Stimulated activated CD4-positive, alpha-beta T cell treated with anti-CD3 and anti-CD28 coated beads, TNF-alpha, amount 100 ng/mL, for 24 hours (primary cell): ENCODE results near the gene TNS1.
"Not testable (repeated sequence)": the region's sequence is repeated elsewhere in the genome, so short reads cannot be mapped to it uniquely, and the experiment has no call there.

Experiments used
- DNase-seq, 3 experiments: peaks; one replicate each; pipeline ENCODE4 v3.0.0-alpha.2; 2020; ENCODE audit warnings: low read depth in 3 of 3

The TNS1 gene

DNA sequence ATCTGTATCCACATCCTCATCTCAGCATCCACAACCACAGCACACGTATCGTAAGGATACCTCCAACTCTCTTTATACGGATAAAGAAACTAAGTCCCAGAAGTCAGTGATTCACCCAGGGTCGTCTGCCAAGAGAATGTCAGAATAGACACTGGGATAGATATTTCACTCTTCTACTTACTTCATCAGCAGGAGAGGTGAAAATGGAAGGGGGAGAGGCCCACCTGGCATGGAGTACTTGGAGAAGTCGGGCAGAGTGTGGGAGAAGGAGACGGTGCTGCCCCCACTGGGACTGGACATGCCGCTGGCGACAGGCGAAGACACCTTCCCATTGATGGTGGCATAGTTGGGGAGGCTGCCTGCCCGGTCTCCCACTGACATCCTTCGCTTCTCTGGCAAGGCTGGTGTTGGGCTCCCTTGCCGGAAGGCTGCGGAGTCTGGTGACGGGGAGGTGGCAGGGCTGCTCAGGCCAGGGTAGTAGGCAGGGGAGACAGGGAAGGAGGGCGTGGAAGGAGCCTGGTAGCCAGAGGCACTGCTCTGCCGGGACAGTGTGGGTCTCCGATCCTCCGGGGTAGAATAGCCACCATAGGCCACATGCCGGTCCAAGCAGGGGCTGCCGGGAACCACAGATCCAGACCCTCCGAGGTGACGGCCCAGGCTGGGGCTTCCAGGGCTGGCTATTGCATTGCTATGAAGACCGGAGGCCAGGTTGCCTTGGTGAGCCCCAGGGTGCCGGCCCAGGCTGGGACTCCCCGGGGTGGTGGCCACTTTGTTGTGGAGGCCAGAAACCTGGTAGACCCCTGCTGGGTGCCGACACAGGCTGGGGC lies 185.1 kb downstream of the TNS1 start:
- no peak for DNase-seq

DNA sequence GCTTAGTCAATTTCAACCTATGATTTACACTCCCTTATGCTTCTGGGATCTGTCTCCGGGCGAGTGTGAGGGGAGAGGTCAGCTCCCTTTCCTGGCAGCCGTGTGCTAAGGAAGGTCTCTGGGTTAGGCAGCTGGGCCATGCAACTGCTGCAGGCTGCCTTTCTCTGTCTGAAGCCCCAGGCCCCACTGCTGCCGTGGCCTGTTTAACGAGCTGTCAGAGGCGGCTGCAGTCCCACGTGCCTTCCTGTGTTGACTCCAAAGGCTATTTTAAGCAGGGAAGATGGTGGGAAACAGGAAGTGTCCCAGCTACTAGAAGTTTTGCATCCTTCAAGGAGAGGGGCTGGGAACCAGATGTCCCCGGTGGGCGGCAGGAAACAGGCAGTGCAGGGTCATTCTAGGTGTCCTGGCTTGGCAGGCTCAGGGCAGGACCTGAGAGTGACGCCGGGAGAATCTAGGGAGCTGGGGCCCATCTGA lies 186.4 kb downstream of the TNS1 start:
- DNase-seq = no peak

DNA sequence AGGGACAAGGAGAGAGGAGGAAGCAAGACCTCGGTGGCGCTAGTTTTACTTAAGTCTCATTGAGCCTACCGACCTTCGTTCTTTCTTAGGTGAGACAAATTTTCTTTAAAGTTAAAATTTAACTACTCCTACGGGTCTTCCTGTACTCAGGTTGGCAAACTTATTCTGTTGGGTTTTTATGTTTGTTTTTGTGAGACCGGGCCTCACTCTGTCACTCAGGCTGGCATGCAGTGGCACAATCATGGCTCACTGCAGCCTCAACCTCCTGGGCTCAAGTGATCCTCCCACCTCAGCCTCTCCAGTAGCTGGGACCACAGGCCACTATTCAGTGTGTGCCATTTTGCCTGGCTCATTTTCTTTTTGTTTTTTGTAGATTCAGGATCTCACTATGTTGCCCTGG lies 189.0 kb downstream of the TNS1 start:
- no peak for DNase-seq

DNA sequence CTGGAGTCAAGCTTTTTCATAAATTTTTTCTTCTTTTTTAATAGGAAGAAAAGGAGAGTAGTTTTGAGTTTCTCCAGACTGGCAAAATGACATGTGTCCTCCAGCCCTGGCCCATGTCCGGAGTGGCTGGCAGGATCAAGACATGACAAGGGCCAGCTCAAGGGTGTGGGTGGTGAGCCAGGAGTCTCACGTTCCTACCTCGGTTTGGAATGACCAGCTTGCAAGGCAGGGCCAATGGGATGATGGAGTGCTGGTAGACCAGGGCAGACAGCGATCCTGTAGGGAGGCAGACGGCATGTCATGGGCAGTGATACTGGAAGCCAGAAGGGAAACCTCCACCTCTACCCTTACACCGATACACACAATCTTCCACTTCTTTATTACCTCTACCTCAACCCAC lies 190.6 kb downstream of the TNS1 start:
- DNase-seq = no peak

DNA sequence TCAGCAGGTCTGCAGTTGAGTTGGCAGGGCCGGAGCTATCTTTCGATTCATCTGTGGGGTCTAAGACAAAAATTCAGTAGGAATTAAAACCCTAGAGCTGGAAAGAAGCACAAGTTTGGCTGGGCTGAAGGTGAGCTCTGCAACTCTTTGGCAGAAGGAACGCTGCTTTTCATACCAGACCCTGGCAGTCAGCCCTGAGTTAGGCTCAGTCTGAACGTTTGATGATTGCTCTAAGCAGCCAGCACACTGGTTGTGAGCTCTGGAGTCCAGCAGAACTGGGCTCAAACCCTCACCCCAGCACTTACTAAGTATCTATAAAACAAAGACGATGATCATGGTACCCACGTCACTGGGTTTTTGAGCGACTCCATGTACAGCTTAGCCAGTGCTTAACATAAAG lies 192.5 kb downstream of the TNS1 start:
- no peak for DNase-seq

DNA sequence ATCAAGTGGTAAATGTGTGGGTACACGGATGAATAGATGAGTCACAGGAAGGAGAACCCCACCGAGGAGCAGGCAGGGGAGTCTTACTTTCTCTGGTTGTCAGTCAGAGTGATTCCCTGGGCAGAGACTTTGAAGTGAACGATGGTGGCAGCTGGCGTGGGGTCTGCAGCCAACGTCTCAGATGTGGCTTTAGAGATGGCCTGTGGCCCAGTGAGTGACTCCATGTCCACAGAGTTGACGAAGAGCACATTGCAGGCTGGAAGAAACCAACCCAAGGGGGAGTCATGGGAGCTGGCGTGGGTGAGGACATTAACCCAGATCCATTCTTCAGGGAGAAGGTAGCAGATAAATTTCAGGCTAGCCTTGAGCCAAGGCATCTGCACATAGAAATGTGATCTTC lies 193.1 kb downstream of the TNS1 start:
- DNase-seq = no peak

DNA sequence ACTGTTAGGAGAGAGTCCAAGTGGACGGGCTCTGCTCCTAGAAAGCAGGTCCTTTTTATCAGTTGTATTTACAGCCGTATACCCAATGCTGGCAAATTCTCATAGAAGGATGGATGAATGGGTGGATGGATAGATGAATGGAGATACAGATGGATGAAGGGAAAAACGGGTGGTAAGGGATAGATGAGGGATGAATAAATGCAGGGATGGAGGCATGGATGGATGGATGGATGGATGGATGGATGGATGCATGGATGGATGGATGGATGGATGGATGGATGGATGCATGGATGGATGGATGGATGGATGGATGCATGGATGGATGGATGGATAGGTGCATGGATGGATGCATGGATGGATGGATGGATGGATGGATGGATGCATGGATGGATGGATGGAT lies 193.8 kb downstream of the TNS1 start:
- DNase-seq = not testable (repeated sequence)

DNA sequence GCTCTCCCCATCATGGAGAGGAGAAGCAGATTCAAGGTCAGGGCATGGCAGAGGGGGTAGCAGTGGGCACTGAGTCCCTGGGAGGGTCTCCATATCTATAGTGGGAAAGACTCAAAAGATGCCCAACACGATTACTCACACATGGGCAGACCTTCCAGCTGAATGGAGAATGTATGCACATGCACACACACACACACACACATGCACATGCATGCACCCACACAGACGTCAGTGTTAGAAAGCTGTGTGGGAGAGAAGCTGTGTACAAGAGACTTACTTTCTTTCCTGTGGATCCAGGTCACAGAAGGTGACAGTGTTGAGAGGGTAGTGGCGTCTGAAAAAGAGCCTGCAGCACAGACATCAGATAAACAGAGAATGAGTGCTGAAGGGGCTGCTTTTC lies 194.5 kb downstream of the TNS1 start:
- no peak for DNase-seq

DNA sequence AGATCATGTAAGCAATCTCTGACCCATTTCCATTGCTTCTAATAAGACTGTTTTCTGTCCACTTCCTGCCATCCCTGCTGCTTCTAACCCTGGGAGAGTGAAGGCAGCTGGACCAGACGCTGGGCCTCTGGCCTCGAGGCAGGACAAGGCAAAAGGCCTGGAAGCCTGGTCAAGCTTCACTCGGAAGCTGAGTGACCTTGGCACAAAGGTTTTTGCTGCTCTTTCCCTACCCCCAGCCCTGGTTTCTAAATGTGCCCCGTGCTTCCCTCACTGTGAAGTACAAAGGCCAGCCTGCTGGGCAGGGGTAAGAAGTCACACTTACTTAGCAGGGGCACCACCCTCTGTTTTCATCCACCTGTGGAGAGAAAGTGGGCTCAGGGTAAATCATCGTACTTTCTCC lies 195.0 kb downstream of the TNS1 start:
- DNase-seq = no peak

DNA sequence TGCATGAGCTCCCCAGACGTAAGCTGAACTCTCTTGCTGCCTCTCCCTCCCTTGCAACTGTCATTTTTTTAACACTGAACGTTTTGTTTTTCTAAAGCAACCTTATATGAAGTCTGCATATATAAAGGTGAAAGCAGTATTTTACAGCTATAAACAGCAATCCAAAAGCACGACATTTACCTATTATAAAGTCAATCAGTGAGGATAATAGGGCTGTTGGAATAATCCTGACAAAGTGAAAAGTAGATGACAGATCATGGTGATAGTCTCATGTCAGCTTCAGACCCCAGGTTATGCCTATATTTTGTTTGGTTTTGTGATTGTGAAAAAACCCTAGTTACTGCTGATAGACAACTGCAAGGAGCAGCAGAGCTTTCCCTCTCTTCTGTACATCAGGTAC lies 195.8 kb downstream of the TNS1 start:
- no peak for DNase-seq

DNA sequence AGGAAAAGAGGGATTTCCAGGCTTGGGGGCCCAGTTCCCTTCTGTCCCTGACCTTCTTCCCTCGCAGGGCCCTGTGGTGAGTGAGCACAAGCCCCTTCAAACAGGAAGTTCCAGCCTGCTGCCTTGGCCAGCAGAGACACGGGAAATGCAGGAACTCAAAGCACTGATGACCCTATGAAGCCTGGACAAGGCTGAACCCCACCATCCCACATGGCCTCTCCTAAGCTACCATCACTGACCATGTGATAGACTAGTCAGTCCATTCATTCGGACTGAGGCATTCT lies 196.4 kb downstream of the TNS1 start:
- no peak for DNase-seq

DNA sequence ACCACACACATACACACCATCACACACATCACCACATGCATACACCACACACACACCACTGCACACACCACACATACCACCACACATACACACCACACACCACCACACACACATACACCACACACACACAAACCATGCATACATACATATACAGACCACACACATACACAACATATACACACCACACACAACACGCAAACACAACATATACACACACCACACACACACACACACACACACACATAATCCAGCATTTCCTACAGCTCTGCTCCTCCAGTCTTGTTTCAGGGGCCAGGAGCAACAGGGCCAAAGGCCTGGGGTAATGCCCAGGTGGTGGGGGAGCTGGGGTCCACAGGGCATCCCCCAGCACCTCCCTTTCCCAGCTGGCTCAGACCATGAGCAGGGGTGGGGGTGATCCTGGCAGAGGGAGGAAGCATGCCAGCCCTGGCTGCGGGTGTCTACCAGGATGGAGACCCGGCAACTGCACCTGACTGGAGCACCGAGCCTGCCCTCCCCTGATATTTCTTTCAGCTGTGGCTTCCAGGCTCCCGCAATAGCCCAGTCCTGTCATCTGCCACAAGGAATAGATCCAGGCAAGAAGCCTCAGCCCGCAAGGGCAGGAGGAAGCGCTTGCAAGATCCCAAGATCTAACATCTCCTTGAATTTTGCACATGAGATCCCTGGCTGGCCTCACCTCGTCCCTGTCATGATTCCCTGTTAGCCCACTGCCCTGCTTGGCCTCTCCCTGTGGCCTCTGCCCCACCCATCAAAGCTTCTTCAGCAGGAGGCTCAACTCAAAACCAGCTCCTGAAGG lies 196.9 kb downstream of the TNS1 start:
- no peak for DNase-seq

DNA sequence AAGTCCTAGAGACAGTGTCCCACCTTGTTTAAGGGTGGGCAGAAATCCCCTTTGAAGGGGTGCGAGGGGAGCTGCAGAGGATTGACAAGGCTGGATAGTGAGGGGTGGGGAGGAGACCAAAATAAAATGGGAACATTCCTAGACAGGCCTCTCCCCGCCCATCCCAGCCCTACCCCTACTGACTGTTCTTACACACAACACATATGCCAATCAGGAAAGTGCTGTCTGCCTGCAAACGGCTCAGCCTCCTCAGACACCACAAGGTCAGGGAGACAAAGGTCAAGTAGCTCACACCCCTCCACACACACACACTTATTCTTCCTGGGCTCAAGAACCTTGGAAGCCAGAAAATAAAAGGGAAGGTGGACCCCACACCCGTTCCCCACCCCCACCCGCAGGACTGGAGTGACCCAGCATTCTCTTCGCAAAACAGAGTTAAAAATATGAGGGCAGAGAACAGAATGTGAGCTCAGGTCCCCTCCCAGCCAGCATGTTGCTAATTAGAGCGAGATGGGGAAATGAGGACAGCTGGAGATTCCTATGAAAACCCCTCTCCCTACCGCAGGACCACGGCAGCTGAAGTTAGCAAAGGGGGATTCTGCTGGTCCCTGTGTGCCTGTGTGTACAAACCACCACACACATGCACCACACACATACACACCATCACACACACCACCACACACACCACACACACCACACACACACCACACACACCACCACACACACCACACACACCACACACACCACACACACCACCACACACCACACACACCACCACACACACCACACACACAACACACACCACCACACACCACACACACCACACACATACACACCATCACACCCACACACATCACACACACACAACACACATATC lies 197.8 kb downstream of the TNS1 start:
- no peak for DNase-seq

DNA sequence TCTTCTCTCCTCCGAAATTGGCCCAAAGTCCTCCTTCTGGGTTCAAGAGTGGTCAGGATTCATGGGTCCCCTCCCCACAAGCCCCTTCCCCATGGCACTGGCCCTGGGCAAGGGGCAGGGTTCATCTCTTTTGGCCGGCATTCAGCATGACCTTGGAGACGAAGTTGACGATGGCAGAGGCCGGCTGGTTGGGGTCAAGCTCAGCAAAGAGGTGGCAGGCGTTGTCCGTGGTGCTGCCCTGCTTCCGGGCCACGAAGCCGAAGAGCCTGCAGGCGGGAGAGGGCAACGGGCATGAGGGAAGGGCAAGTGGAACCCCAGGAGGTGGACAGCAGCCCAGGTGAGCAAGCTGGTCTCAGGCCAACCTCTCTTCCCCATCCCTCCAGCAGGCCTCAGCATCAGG lies 198.5 kb downstream of the TNS1 start:
- no peak for DNase-seq

DNA sequence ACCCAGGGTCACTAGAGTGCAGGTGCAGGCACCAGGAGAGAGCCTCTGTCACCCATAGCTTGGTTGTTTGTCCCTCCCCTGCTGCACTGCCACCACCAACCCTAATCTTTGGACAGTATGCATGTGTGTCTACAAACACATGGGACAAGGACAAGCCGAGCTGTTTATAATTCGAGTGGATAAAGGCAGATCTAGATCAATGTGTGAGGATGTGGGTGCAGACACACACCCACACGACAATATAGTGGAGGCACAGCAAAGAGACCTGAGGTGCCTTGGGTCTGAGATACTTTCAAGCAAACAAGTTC lies 199.2 kb downstream of the TNS1 start:
- DNase-seq = no peak

DNA sequence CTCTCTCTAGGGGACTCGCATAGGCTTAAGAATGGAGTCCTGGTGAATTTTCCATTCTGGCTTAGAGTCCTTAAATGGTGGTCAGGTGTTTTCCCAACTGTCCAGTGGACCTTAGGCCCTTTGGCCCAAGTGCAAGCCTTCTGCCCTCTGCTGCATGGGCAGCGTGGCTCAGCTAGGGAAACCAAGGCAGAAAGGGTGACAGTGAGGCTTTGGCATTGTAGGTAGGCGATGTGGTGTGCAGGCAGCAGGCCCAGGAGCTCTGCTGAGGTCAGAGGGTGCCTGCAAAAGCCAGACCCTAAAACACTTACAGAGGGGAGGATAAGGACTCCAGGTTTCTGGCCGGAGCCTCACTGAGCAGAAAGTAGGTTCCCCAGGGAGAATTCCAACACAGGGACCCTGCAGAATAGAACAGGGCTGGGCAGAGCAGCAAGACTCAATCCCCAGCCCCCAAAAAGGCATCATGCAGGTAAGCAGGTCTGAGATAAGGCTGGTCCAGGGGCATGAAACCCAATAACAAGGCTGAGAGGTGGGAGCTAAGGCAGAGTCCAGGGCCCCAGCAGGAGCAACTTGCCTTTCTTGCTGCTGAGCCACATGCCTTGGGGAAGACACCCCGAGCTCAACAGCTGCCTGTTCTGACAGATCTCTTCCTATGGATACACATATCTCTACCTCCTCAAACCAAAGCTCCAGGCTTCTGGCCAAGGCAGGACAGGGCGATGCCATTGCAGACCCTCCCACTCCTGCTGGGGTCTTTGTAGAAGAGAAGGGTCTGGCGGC lies 199.7 kb downstream of the TNS1 start:
- DNase-seq = no peak

DNA sequence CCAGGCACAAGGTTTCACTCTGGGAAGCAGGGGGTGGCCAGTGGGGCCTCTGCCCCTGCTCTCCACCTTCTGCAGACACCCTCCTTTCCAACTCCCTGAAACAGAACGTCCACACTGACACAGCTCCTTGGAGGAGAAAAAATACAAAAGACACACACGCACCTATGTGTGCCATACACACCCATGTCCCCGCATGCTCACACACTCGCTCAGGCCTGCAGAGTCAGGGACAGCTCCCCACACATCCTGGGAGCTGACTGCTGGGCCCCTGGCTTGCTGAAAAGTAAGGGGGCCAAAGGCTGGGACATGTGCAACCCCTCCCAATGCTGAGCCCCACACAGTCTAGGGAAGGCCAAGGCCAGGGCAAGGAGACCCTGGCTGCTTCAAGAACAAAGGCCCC lies 200.5 kb downstream of the TNS1 start:
- DNase-seq = no peak

DNA sequence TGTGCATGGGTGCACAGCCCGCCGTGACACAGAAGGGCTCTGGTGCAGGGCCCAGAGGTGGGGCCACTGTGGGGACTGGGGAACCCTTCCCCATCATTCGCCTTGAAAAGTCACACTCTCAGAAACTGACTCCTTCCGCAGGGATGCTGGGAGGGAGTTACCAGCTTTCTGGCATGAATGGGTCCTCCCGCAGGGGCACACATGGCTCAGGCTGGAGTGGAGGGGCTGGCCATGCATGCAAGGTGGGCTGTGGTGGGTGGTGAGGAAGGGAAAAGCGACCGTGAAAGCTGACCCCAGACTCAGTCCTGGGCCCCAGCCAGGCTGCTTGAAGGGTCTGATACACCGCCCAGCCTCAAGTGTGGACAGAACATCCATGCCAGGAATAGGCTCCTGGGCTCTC lies 201.1 kb downstream of the TNS1 start:
- no peak for DNase-seq

DNA sequence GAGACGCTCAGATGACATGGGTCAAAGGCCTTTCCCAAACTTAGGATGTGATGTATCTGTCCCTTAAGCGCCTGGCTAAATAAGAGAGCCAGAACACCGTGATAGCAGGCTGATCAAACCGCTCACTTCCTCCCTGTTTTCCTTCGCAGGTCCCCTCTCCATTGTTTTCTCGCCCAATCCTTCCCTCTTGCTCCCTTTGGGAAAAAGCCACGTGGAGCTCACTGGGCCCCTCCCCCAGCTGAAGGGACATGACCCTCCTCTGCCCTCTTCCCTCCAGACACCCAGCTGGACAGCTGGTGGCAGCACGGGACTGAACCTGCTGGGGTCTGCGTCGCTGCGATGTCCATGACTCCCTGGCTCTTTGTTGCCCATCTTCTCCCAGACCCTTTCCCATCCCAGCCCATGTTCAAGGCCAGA lies 201.7 kb downstream of the TNS1 start:
- DNase-seq = no peak

DNA sequence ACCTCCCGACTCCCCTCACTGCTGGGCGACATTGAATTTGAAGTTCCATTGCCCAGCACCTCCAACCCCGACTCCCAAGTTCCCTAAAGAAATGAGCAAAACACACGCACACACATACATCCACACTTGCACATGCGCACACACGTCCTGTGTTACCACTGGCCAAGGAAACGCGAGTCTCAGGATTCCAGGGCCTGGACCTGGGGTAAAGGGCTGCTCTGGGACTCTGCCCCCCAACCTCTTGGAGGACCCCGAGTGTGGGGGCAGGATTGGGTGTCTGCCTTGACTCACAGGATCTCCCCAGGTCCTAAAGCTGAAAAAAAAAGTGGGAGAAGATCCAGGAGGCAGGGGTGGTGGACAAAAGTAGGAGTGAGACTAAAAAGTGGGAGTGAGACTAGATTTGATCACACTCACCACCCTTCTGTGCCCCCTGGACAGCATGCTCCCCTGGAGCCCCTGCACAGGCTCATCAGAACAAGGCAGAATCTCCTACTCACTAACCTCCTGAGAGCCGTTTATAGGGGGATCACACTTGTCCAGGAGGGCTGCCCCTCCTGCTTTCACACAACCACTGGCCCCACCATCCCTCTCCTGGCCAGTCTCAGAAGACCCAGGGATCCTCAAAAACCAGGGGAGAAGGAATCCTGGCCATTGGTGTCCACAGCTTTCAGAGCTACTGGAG lies 202.2 kb downstream of the TNS1 start:
- DNase-seq = no peak
